ENCODE data around the gene SPATA18.

GRCh38 chr4:52143815-52144214, 92.7 kb downstream of the SPATA18 start:
- TF ChIP-seq CTCF (IDR thresholded peaks at IDR 0.05) (no peak), POLR2A (IDR thresholded peaks at IDR 0.05) (no peak)
